NCI-H2227 treated with DMSO at 0.1 percent for 48 hours (cell line): ENCODE measurements around the gene GRP.

Source experiments
- DNase-seq: peaks from one replicate; lab custom pipeline; 2025; lab: John Stamatoyannopoulos, UW

GRP gene

GRCh38 chr18:59267503-59268126 lies 47.7 kb downstream of the GRP start:
- no peak for DNase-seq

GRCh38 chr18:59268127-59268720 lies 48.3 kb downstream of the GRP start:
- DNase-seq, result no peak

- DNase-seq, result no peak
These were observed 49.0 kb downstream of the GRP start for GRCh38 chr18:59268721-59269562.

GRCh38 chr18:59269563-59270119 lies 49.7 kb downstream of the GRP start:
- DNase-seq, result no peak

- no peak for DNase-seq
These were observed 50.8 kb downstream of the GRP start for GRCh38 chr18:59270689-59271257.

GRCh38 chr18:59271606-59272220 lies 51.8 kb downstream of the GRP start:
- DNase-seq, result no peak

GRCh38 chr18:59272221-59272888 lies 52.4 kb downstream of the GRP start:
- DNase-seq, result no peak

GRCh38 chr18:59272891-59273758 lies 53.2 kb downstream of the GRP start, which contains the start of gene RAX:
RAX (minus strand) TSS chr18:59273454; CDS start chr18:59273206, 248 bp downstream.
- DNase-seq, result peak; percentile 32

GRCh38 chr18:59273759-59274532 lies 54.0 kb downstream of the GRP start:
- DNase-seq, result peak; percentile 24

- no peak for DNase-seq
These were observed 54.6 kb downstream of the GRP start for GRCh38 chr18:59274533-59274928.

GRCh38 chr18:59275406-59275949 lies 55.5 kb downstream of the GRP start:
- DNase-seq, result no peak

GRCh38 chr18:59276047-59276446 lies 56.1 kb downstream of the GRP start:
- no peak for DNase-seq

GRCh38 chr18:59278793-59279192 lies 58.8 kb downstream of the GRP start:
- no peak for DNase-seq

GRCh38 chr18:59279193-59279592 lies 59.2 kb downstream of the GRP start:
- DNase-seq, result no peak

GRCh38 chr18:59279722-59280121 lies 59.8 kb downstream of the GRP start:
- no peak for DNase-seq
